Renal cortex interstitium (tissue), 15 donors: Measurements from ENCODE around the gene NUP54. TPM values are rescaled to one million over a fixed set of nuclear protein-coding genes. Genes with fewer than 3 reads are reported as not detected.

Experiments
- DNase-seq, 11 donors: peaks; one replicate each; pipeline ENCODE4 v3.0.0-alpha.2; 2013; ENCODE audit warnings: low read depth in 9 of 11, low spot score in 4 of 11; ENCODE audit errors: extremely low read depth in 1 of 11
- long read RNA-seq, 16 experiments: transcript quantifications; one replicate each; lab custom pipeline, GENCODE V29; 2026
- polyA plus RNA-seq, 3 donors: library from polyadenylated mRNA; unstranded; fragments of 120-200 nt; gene quantifications; one replicate each; pipeline ENCODE4 v1.2.1, GENCODE V29; 2013; ENCODE audit not compliant: insufficient read length in 3 of 3

Gene NUP54
- 10 to 100 TPM; 72.2 to 95.7 (median 87.7) TPM for polyA plus RNA-seq
- long read RNA-seq, donor 1, transcript NUP54-201 (12 exons, 2,367 nt), result major isoform, 6 of 13 reads
- long read RNA-seq, donor 1, partial matches to known transcripts, result 7 of 13 reads
- long read RNA-seq, donor 1, other reads (novel, unspliced or antisense), result 0 of 13 reads
- long read RNA-seq, donor 2, transcript NUP54-201 (12 exons, 2,367 nt), result major isoform, 8 of 14 reads
- long read RNA-seq, donor 2, partial matches to known transcripts, result 6 of 14 reads
- long read RNA-seq, donor 2, other reads (novel, unspliced or antisense), result 0 of 14 reads
- long read RNA-seq, donor 3, transcript NUP54-201 (12 exons, 2,367 nt), result major isoform, 14 of 32 reads
- long read RNA-seq, donor 3, partial matches to known transcripts, result 15 of 32 reads
- long read RNA-seq, donor 3, other reads (novel, unspliced or antisense), result 0 of 32 reads
- long read RNA-seq, donor 4, transcript NUP54-201 (12 exons, 2,367 nt), result major isoform, 7 of 15 reads
- long read RNA-seq, donor 4, partial matches to known transcripts, result 7 of 15 reads
- long read RNA-seq, donor 4, other reads (novel, unspliced or antisense), result 0 of 15 reads
- long read RNA-seq, donor 5, result 0 reads
- long read RNA-seq, donor 6, transcript NUP54-201 (12 exons, 2,367 nt), result major isoform, 7 of 29 reads
- long read RNA-seq, donor 6, partial matches to known transcripts, result 21 of 29 reads
- long read RNA-seq, donor 6, other reads (novel, unspliced or antisense), result 0 of 29 reads
- long read RNA-seq, donor 7, transcript NUP54-201 (12 exons, 2,367 nt), result major isoform, 13 of 32 reads
- long read RNA-seq, donor 7, partial matches to known transcripts, result 17 of 32 reads
- long read RNA-seq, donor 7, other reads (novel, unspliced or antisense), result 0 of 32 reads
- long read RNA-seq, donor 8, result 0 reads
- long read RNA-seq, donor 9, transcript NUP54-201 (12 exons, 2,367 nt), result major isoform, 10 of 22 reads
- long read RNA-seq, donor 9, partial matches to known transcripts, result 12 of 22 reads
- long read RNA-seq, donor 9, other reads (novel, unspliced or antisense), result 0 of 22 reads
- long read RNA-seq, donor 10, transcript NUP54-201 (12 exons, 2,367 nt), result major isoform, 13 of 28 reads
- long read RNA-seq, donor 10, partial matches to known transcripts, result 13 of 28 reads
- long read RNA-seq, donor 10, other reads (novel, unspliced or antisense), result 0 of 28 reads
- long read RNA-seq, donor 11, transcript NUP54-201 (12 exons, 2,367 nt), result major isoform, 13 of 24 reads
- long read RNA-seq, donor 11, partial matches to known transcripts, result 10 of 24 reads
- long read RNA-seq, donor 11, other reads (novel, unspliced or antisense), result 0 of 24 reads
- long read RNA-seq, donor 12, partial matches to known transcripts, result 0 of 3 reads
- long read RNA-seq, donor 12, other reads (novel, unspliced or antisense), result 0 of 3 reads
- long read RNA-seq, donor 13, result 0 reads
- long read RNA-seq, donor 14, transcript NUP54-201 (12 exons, 2,367 nt), result major isoform, 18 of 25 reads
- long read RNA-seq, donor 14, partial matches to known transcripts, result 5 of 25 reads
- long read RNA-seq, donor 14, other reads (novel, unspliced or antisense), result 0 of 25 reads
- long read RNA-seq, donor 15, partial matches to known transcripts, result 8 of 12 reads
- long read RNA-seq, donor 15, other reads (novel, unspliced or antisense), result 0 of 12 reads
- long read RNA-seq, donor 16, transcript NUP54-201 (12 exons, 2,367 nt), result major isoform, 14 of 42 reads
- long read RNA-seq, donor 16, partial matches to known transcripts, result 24 of 42 reads
- long read RNA-seq, donor 16, other reads (novel, unspliced or antisense), result 0 of 42 reads

GRCh38 chr4:76148142-76148865 is at the start of gene NUP54:
Gene NUP54, minus strand, starts transcription at chr4:76148397. Its CDS starts 23 bp downstream, at chr4:76148374.
- peak; percentile 93 to 96 (median 94) for DNase-seq

GRCh38 chr4:76197031-76197743 is 49.0 kb upstream of the NUP54 start:
- no peak for DNase-seq

- no peak for DNase-seq
These were observed 48.2 kb upstream of the NUP54 start for GRCh38 chr4:76196376-76196775.

- DNase-seq, result no peak
These were observed 47.1 kb upstream of the NUP54 start for GRCh38 chr4:76195326-76195725.

GRCh38 chr4:76194325-76194724 is 46.1 kb upstream of the NUP54 start:
- DNase-seq, result no peak

GRCh38 chr4:76192236-76192635 is 44.0 kb upstream of the NUP54 start:
- no peak for DNase-seq

GRCh38 chr4:76188557-76188956 is 40.4 kb upstream of the NUP54 start:
- no peak for DNase-seq

GRCh38 chr4:76188149-76188548 is 40.0 kb upstream of the NUP54 start:
- DNase-seq, result no peak

GRCh38 chr4:76187152-76187551 is 39.0 kb upstream of the NUP54 start:
- no peak for DNase-seq

- DNase-seq, result no peak
These were observed 34.3 kb upstream of the NUP54 start for GRCh38 chr4:76182463-76182862.

GRCh38 chr4:76179398-76180318 is 31.5 kb upstream of the NUP54 start:
- peak in 10 of 11 donors; percentile 47 to 80 (median 64) for DNase-seq

- no peak for DNase-seq
These were observed 30.1 kb upstream of the NUP54 start for GRCh38 chr4:76178296-76178695.

- no peak for DNase-seq
These were observed 29.5 kb upstream of the NUP54 start for GRCh38 chr4:76177709-76178108.

GRCh38 chr4:76175336-76175735 is 27.1 kb upstream of the NUP54 start:
- DNase-seq, result no peak

GRCh38 chr4:76174216-76174615 is 26.0 kb upstream of the NUP54 start:
- DNase-seq, result no peak

GRCh38 chr4:76168688-76169087 is 20.5 kb upstream of the NUP54 start:
- DNase-seq, result no peak
